Liver (tissue), 9 donors: ENCODE data around the gene CYP2A7. TPM values are rescaled to one million over a fixed set of nuclear protein-coding genes. Genes with fewer than 3 reads are reported as not detected.
A peak's percentile ranks its signal among the peaks of the same experiment; 100 is the strongest.
"Not testable (repeated sequence)": the region's sequence is repeated elsewhere in the genome, so short reads cannot be mapped to it uniquely, and the experiment has no call there.

Experiments
- DNase-seq: peaks from one replicate; pipeline ENCODE4 v3.0.0-alpha.2; 2017; ENCODE audit warnings: low spot score
- H3K27ac ChIP-seq, 2 donors: one replicate each; pipeline ENCODE4 v1.7.0; 2013; ENCODE audit warnings: inconsistent platforms in 2 of 2, low read length in 2 of 2, control low read depth in 1 of 2, low read depth in 1 of 2, mild to moderate bottlenecking in 1 of 2
- H3K27me3 ChIP-seq, 4 donors: one replicate each; pipeline versions ENCODE4 v1.6.1 to v1.7.0; 2013; ENCODE audit warnings: low read length in 3 of 4, inconsistent platforms in 1 of 4, mild to moderate bottlenecking in 1 of 4, moderate library complexity in 1 of 4; ENCODE audit not compliant: control insufficient read depth in 4 of 4, insufficient read depth in 4 of 4
- H3K36me3 ChIP-seq, 4 donors: one replicate each; pipeline versions ENCODE4 v1.6.1 to v1.7.0; 2013; ENCODE audit warnings: low read length in 3 of 4, mild to moderate bottlenecking in 3 of 4, low read depth in 1 of 4, moderate library complexity in 1 of 4; ENCODE audit not compliant: control insufficient read depth in 4 of 4, insufficient read depth in 3 of 4
- H3K4me1 ChIP-seq, 4 donors: one replicate each; pipeline versions ENCODE4 v1.6.1 to v1.7.0; 2013; ENCODE audit warnings: low read length in 3 of 4, mild to moderate bottlenecking in 3 of 4, moderate library complexity in 1 of 4; ENCODE audit not compliant: control insufficient read depth in 4 of 4, insufficient read depth in 4 of 4
- H3K4me3 ChIP-seq, 3 donors: one replicate each; pipeline versions ENCODE4 v1.6.1 to v1.7.0; 2013; ENCODE audit warnings: low read length in 3 of 3, control low read depth in 1 of 3, low read depth in 1 of 3, mild to moderate bottlenecking in 1 of 3
- H3K9ac ChIP-seq, 2 donors: one replicate each; pipeline ENCODE4 v1.7.0; 2013; ENCODE audit warnings: low read length in 2 of 2, mild to moderate bottlenecking in 2 of 2, moderate library complexity in 2 of 2, control low read depth in 1 of 2, low read depth in 1 of 2
- H3K9me3 ChIP-seq, 4 donors: one replicate each; pipeline versions ENCODE4 v1.6.1 to v1.7.0; 2013; ENCODE audit warnings: low read length in 3 of 4; ENCODE audit not compliant: control insufficient read depth in 4 of 4
- CTCF ChIP-seq: fragments of 150-350 bp; IDR thresholded peaks from 2 replicates; pipeline ENCODE4 v1.5.1; 2017; ENCODE audit warnings: improper control_type of control experiment, low read depth, low read length; ENCODE audit not compliant: missing input control
- EGR1 ChIP-seq, 2 donors: IDR thresholded peaks; 2 replicates each; pipeline ENCODE4 v1.6.1; 2016 to 2018; ENCODE audit warnings: antibody characterized with exemption in 2 of 2, low read depth in 2 of 2
- FOXA2 ChIP-seq: IDR thresholded peaks from 2 replicates; pipeline ENCODE4 v1.6.1; 2016; ENCODE audit warnings: antibody characterized with exemption
- GABPA ChIP-seq, 2 donors: IDR thresholded peaks in 1 of 2; conservative IDR thresholded peaks in 1 of 2; 2 replicates each; pipeline ENCODE4 v1.6.1; 2016; ENCODE audit warnings: antibody characterized with exemption in 2 of 2, mild to moderate bottlenecking in 1 of 2, moderate library complexity in 1 of 2
- HNF4A ChIP-seq, 2 donors: conservative IDR thresholded peaks; 2 replicates each; pipeline ENCODE4 v1.6.1; 2016; ENCODE audit warnings: antibody characterized with exemption in 2 of 2, mild to moderate bottlenecking in 2 of 2
- HNF4G ChIP-seq: IDR thresholded peaks from 2 replicates; pipeline ENCODE4 v1.6.1; 2016; ENCODE audit warnings: antibody characterized with exemption
- MAX ChIP-seq: IDR thresholded peaks from 2 replicates; pipeline ENCODE4 v1.6.1; 2016; ENCODE audit warnings: antibody characterized with exemption
- NR2F2 ChIP-seq: IDR thresholded peaks from 2 replicates; pipeline ENCODE4 v1.6.1; 2016; ENCODE audit warnings: antibody characterized with exemption
- REST ChIP-seq: IDR thresholded peaks from 2 replicates; pipeline ENCODE4 v1.6.1; 2016; ENCODE audit warnings: antibody characterized with exemption, mild to moderate bottlenecking
- RXRA ChIP-seq, 2 donors: IDR thresholded peaks; 2 replicates each; pipeline ENCODE4 v1.6.1; 2017 to 2018; ENCODE audit warnings: antibody characterized with exemption in 2 of 2, mild to moderate bottlenecking in 1 of 2
- YY1 ChIP-seq: IDR thresholded peaks from 2 replicates; pipeline ENCODE4 v1.6.1; 2016; ENCODE audit warnings: antibody characterized with exemption, mild to moderate bottlenecking
- WGBS: extraction: QIAGEN DNeasy Blood & Tissue Kit; methylation state at CpG from one replicate; pipeline ENCODE4 v1.1.7; 2013; 5-methylcytosine and 5-hydroxymethylcytosine counted together
- polyA plus RNA-seq, 2 donors: library from polyadenylated mRNA; stranded (reverse) in 1 of 2; unstranded in 1 of 2; fragments of 200-250 nt in 1 of 2; fragments of >200 nt in 1 of 2; fragmentation: Nextera tagmentation in 1 of 2; extraction: Ambion mirVana in 1 of 2; gene quantifications; one replicate each; pipeline versions ENCODE4 v1.2.1 to v1.2.3, GENCODE V29; 2013 to 2015
- total RNA-seq, 2 donors: library from RNA; depleted of rRNA; stranded (reverse); fragments of >200 nt; gene quantifications; one replicate each; pipeline ENCODE4 v1.2.3, GENCODE V29; 2014
- donor health status: healthy.
- donor health status: healthy.
- donor health status: healthy.
- donor health status: healthy.
- donor health status: healthy.

Gene CYP2A7
- total and polyA plus RNA-seq, 4 donors: 3.3 to 57.9 (median 7.4) TPM; not detected in 1

GRCh38 chr19:40889366-40889765, 7.3 kb upstream of the CYP2A7 start:
- H3K27ac ChIP-seq: no peak overlapping the region
- no peak overlapping the region for H3K9ac ChIP-seq
- no peak for DNase-seq
- H3K4me1 ChIP-seq: peaks cover 0 to 1% (median 0%) of the 10 kb centered on the region in 4 donors
- no peaks in the 10 kb centered on the region for H3K27me3 ChIP-seq
- TF ChIP-seq RXRA (IDR thresholded peaks at IDR 0.05): no peak
- TF ChIP-seq REST: no peak
- no peak for TF ChIP-seq HNF4G
- no peak for TF ChIP-seq YY1
- TF ChIP-seq EGR1 (IDR thresholded peaks at IDR 0.05; ENCODE audit: low read depth in 2 of 2): no peak
- TF ChIP-seq NR2F2: no peak
- TF ChIP-seq FOXA2: no peak
- H3K9me3 ChIP-seq: no peaks in the 10 kb centered on the region
- 79% methylated on average over 3 of the region's 3 CpGs for WGBS
- no peaks in the 10 kb centered on the region for H3K36me3 ChIP-seq
- H3K4me3 ChIP-seq: no peak overlapping the region

- TF ChIP-seq YY1 (no peak), GABPA (IDR thresholded peaks at IDR 0.05 in 1 of 2, conservative IDR thresholded peaks at IDR 0.05 in 1 of 2) (no peak), CTCF (no peak), NR2F2 (no peak), HNF4G (no peak), MAX (no peak)
- H3K36me3 ChIP-seq: no peaks in the 10 kb centered on the region
- no peak overlapping the region for H3K9ac ChIP-seq
- H3K9me3 ChIP-seq: no peaks in the 10 kb centered on the region
- WGBS: 92% methylated on average over 4 of the region's 4 CpGs
- no peak overlapping the region for H3K4me3 ChIP-seq
- no peak for DNase-seq
- H3K27me3 ChIP-seq: no peaks in the 10 kb centered on the region
- peaks cover 0 to 1% (median 0%) of the 10 kb centered on the region in 4 donors for H3K4me1 ChIP-seq
- no peak overlapping the region for H3K27ac ChIP-seq
These were observed 6.2 kb upstream of the CYP2A7 start for GRCh38 chr19:40888191-40888590.

GRCh38 chr19:40884187-40884931, 2.3 kb upstream of the CYP2A7 start:
- H3K36me3 ChIP-seq, H3K27me3 ChIP-seq, H3K9me3 ChIP-seq, H3K4me3 ChIP-seq, H3K9ac ChIP-seq, DNase-seq: not testable (repeated sequence)
- H3K4me1 ChIP-seq: peaks cover 8 to 12% (median 11%) of the 10 kb centered on the region in 4 donors
- TF ChIP-seq RXRA (IDR thresholded peaks at IDR 0.05) (peak; percentile 3 to 40), HNF4A (conservative IDR thresholded peaks at IDR 0.05) (peak in 1 of 2 donors; percentile 43)
- H3K27ac ChIP-seq: peak overlapping the region; percentile 70 to 77
- no CpG with 5 or more reads among the region's 1 CpG for WGBS

- DNase-seq: not testable (repeated sequence)
These were observed 2.7 kb downstream of the CYP2A7 start for GRCh38 chr19:40879349-40879748.

GRCh38 chr19:40875526-40875951, 6.5 kb downstream of the CYP2A7 start:
- H3K4me1 ChIP-seq, H3K36me3 ChIP-seq, H3K9ac ChIP-seq, H3K27ac ChIP-seq, H3K9me3 ChIP-seq, H3K27me3 ChIP-seq, H3K4me3 ChIP-seq: not testable (repeated sequence)
- WGBS: 48% methylated on average over 14 of the region's 23 CpGs
- peak; percentile 78 for DNase-seq

More at GRCh38 chr19:40879349-40879748, 2.7 kb downstream of the CYP2A7 start:
- H3K36me3 ChIP-seq, H3K27ac ChIP-seq, H3K9ac ChIP-seq, H3K9me3 ChIP-seq, H3K27me3 ChIP-seq, H3K4me3 ChIP-seq: not testable (repeated sequence)
- H3K4me1 ChIP-seq: peaks cover 8 to 12% (median 10%) of the 10 kb centered on the region in 4 donors
- 69% methylated on average over 4 of the region's 4 CpGs for WGBS
